Ovary (tissue), 9 donors: ENCODE measurements around the gene TPST1. TPM values are rescaled to one million over a fixed set of nuclear protein-coding genes. Genes with fewer than 3 reads are reported as not detected.

ENCODE experiments used
- DNase-seq, 5 donors: peaks; one replicate each; pipeline ENCODE4 v3.0.0-alpha.2; 2019 to 2020
- H3K27ac ChIP-seq, 2 donors: fragments of 200-600 bp; one replicate each; pipeline versions ENCODE4 v1.5.1 to v1.8.0; 2019 to 2022
- H3K27me3 ChIP-seq: fragments of 200-600 bp; one replicate; pipeline ENCODE4 v1.8.0; 2022
- H3K36me3 ChIP-seq: fragments of 200-600 bp; sonication (generic); one replicate; pipeline ENCODE4 v1.5.1; 2019
- H3K4me1 ChIP-seq: one replicate; pipeline ENCODE4 v1.8.1; 2013; ENCODE audit warnings: mild to moderate bottlenecking, moderate library complexity; ENCODE audit not compliant: insufficient read depth
- H3K4me3 ChIP-seq: fragments of 200-600 bp; sonication (generic); one replicate; pipeline ENCODE4 v1.5.1; 2017
- H3K9me3 ChIP-seq, 2 donors: fragments of 200-600 bp in 1 of 2; sonication (generic) in 1 of 2; one replicate each; pipeline versions ENCODE4 v1.5.1 to v1.8.1; 2013 to 2019; ENCODE audit warnings: mild to moderate bottlenecking in 1 of 2, moderate library complexity in 1 of 2
- EP300 ChIP-seq: sonication (generic); formaldehyde crosslinking; IDR thresholded peaks from one replicate; pipeline ENCODE4 v1.6.1; 2017; ENCODE audit warnings: antibody characterized with exemption
- POLR2A ChIP-seq: fragments of 450-650 bp; IDR thresholded peaks from one replicate; pipeline ENCODE4 v1.6.1; 2017; ENCODE audit warnings: antibody characterized with exemption, mild to moderate bottlenecking, moderate library complexity
- WGBS, 3 donors: extraction: QIAGEN DNeasy Blood & Tissue Kit in 1 of 3; methylation state at CpG; one replicate each; pipeline versions ENCODE4 v1.1.5 to v1.1.7; 2013 to 2017; 5-methylcytosine and 5-hydroxymethylcytosine counted together
- intact Hi-C, 4 donors: fragments of 100-400 bp; cut with DNase I; formaldehyde crosslinking; loops; one replicate each; pipeline versions ENCODE4 v1.11.0 to v1.15.1; 2022 to 2023
- polyA plus RNA-seq, 2 donors: library from polyadenylated mRNA; stranded (reverse); fragments of 200-250 nt in 1 of 2; fragments of 350-450 nt in 1 of 2; fragmentation: Illumina TruSeq in 1 of 2; extraction: RNeasy Lipid Tissue Mini Kit (QIAGEN cat#74804) in 1 of 2; gene quantifications; one replicate each; pipeline ENCODE4 v1.2.3, GENCODE V29; 2013 to 2014
- total RNA-seq, 7 donors: library from RNA; depleted of rRNA in 2 of 7; stranded (reverse); fragments of >200 nt in 2 of 7; fragmentation: NEBNext Ultra II Directional in 3 of 7; extraction: Animal tissue kit (Norgen Biotek cat#: 25700) in 3 of 7; gene quantifications; one replicate each; pipeline versions ENCODE4 v1.1.0 to v1.2.4, GENCODE V29; 2016 to 2023
- TF ChIP-seq, protein P1 (sequence below), 3 donors: fragments of 450-650 bp in 2 of 3; fragments of 200-600 bp in 1 of 3; IDR thresholded peaks; one replicate each; pipeline versions ENCODE4 v1.5.1 to v1.8.0; 2016 to 2022; ENCODE audit warnings: antibody characterized with exemption in 3 of 3, mild to moderate bottlenecking in 1 of 3
- donor health status: DM: no; HTN: no; CAD: no; lungs with moderate emphysema.
- donor health status: DM: no; HTN: no; CAD: no.
- donor health status: Bipolar disorder and iron deficiency.
- donor health status: DM: yes; HTN: yes; CAD: no.
- donor health status: DM: no; HTN: no; CAD: no.
- donor health status: DM: yes; HTN: yes; CAD: no.

The TPST1 gene
- total and polyA plus RNA-seq, 9 donors = 18.9 to 42.6 (median 30.3) TPM

- WGBS, 3 donors = 97 to 100% (median 100%) methylated on average over 2 of the region's 2 CpGs
- H3K4me3 ChIP-seq = no peak overlapping the region
- no peaks in the 10 kb centered on the region for H3K36me3 ChIP-seq
- TF ChIP-seq, protein P1, sequence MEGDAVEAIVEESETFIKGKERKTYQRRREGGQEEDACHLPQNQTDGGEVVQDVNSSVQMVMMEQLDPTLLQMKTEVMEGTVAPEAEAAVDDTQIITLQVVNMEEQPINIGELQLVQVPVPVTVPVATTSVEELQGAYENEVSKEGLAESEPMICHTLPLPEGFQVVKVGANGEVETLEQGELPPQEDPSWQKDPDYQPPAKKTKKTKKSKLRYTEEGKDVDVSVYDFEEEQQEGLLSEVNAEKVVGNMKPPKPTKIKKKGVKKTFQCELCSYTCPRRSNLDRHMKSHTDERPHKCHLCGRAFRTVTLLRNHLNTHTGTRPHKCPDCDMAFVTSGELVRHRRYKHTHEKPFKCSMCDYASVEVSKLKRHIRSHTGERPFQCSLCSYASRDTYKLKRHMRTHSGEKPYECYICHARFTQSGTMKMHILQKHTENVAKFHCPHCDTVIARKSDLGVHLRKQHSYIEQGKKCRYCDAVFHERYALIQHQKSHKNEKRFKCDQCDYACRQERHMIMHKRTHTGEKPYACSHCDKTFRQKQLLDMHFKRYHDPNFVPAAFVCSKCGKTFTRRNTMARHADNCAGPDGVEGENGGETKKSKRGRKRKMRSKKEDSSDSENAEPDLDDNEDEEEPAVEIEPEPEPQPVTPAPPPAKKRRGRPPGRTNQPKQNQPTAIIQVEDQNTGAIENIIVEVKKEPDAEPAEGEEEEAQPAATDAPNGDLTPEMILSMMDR (IDR thresholded peaks at IDR 0.05) = no peak
- TF ChIP-seq POLR2A (no peak), EP300 (no peak)
- DNase-seq = no peak
- peaks cover 2% of the 10 kb centered on the region for H3K4me1 ChIP-seq
- no peaks in the 10 kb centered on the region for H3K27me3 ChIP-seq
- intact Hi-C loops = no loop called here
- no peaks in the 10 kb centered on the region for H3K9me3 ChIP-seq
- no peak overlapping the region for H3K27ac ChIP-seq
These were observed 26.9 kb upstream of the TPST1 start for GRCh38 chr7:66178258-66178657.

DNA sequence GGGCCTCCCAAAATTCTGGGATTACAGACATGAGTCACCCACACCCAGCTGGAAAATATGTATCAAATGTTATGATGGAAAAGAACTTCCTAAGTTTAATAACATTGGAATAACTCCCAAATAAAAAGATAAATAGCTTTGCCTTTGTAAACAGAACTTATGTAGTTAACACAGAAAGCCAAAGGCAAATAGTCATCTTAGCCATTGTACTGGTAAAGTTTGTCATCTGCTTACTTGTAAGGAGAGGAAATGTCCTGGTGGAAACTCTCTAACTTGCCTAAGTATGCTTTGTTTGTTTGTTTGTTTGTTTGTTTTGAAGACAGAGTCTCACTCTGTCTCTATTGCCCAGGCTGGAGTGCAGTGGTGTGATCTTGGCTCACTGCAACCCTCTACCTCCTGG is 23.8 kb upstream of the TPST1 start:
- TF ChIP-seq, protein P1 (IDR thresholded peaks at IDR 0.05) = no peak
- TF ChIP-seq EP300 = no peak
- TF ChIP-seq POLR2A = no peak
- Histone ChIP-seq H3K4me3 (no peak overlapping the region), H3K27ac (no peak overlapping the region), H3K9me3 (no peaks in the 10 kb centered on the region), H3K4me1 (peaks cover 2% of the 10 kb centered on the region), H3K36me3 (no peaks in the 10 kb centered on the region), H3K27me3 (no peaks in the 10 kb centered on the region)
- DNase-seq = no peak
- intact Hi-C loops = no loop called here

DNA sequence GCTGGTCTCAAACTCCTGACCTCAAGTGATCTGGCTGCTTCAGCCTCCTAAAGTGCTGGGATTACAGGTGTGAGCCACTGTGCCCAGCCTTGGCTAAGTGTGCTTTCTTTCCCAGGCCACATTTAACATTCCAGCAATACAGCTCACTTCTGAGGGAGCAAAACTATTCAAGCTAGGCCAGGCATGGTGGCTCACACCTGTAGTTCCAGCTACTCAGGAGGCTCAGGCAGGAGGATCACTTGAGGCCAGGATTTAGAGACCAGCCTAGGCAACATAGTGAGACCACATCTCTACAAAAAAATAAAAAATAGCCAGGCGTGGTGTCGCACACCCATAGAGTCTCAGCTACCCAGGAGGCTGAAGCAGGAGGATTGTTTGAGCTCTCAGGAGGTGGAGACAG is 23.3 kb upstream of the TPST1 start:
- 95 to 100% (median 96%) methylated on average over 2 of the region's 2 CpGs for WGBS, 3 donors
- H3K27me3 ChIP-seq = no peaks in the 10 kb centered on the region
- intact Hi-C loops = no loop called here

DNA sequence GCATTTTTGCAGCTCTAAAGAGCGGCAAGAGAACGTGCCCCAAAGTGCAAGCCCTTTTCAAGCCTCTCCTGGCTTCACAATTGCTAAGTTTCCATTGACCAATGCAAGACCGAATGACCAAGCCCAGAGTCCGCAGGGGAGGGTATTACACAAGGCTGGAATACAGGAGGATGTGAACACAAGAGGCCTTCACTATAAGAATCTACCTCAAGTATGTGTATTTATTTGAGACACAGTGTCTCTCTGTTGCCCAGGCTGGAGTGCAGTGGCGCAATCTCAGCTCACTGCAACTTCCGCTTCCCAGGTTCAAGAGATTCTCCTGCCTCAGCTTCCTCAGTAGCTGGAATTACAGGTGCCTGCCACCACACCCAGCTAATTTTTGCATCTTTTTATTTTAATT is 22.2 kb upstream of the TPST1 start:
- Histone ChIP-seq H3K27ac (no peak overlapping the region), H3K9me3 (no peaks in the 10 kb centered on the region), H3K27me3 (no peaks in the 10 kb centered on the region), H3K4me3 (no peak overlapping the region), H3K4me1 (peaks cover 2% of the 10 kb centered on the region), H3K36me3 (no peaks in the 10 kb centered on the region)
- intact Hi-C loops = no loop called here
- no peak for TF ChIP-seq EP300
- DNase-seq = no peak
- WGBS, 3 donors = 95 to 96% (median 96%) methylated on average over 6 of the region's 6 CpGs

More for the DNA sequence above, 23.3 kb upstream of the TPST1 start:
- Histone ChIP-seq H3K36me3 (no peaks in the 10 kb centered on the region), H3K4me3 (no peak overlapping the region), H3K27ac (no peak overlapping the region), H3K4me1 (peaks cover 2% of the 10 kb centered on the region), H3K9me3 (no peaks in the 10 kb centered on the region)
- no peak for DNase-seq
- TF ChIP-seq POLR2A (no peak), EP300 (no peak)
- TF ChIP-seq, protein P1 (IDR thresholded peaks at IDR 0.05) = no peak

- TF ChIP-seq, protein P1 (IDR thresholded peaks at IDR 0.05) = no peak
- TF ChIP-seq EP300 (no peak), POLR2A (no peak)
- Histone ChIP-seq H3K36me3 (no peaks in the 10 kb centered on the region), H3K4me3 (no peak overlapping the region), H3K4me1 (peaks cover 2% of the 10 kb centered on the region), H3K27ac (no peak overlapping the region), H3K9me3 (no peaks in the 10 kb centered on the region), H3K27me3 (no peaks in the 10 kb centered on the region)
- intact Hi-C loops = no loop called here
- DNase-seq = no peak
- 47 to 61% (median 59%) methylated on average over 2 of the region's 2 CpGs for WGBS, 3 donors
These were observed 21.4 kb upstream of the TPST1 start for GRCh38 chr7:66183700-66184099.
